C1 segment of cervical spinal cord (tissue), 14 donors: Measurements from ENCODE around the gene OR2A5.
"Not testable (repeated sequence)": the region's sequence is repeated elsewhere in the genome, so short reads cannot be mapped to it uniquely, and the experiment has no call there.

Experiments
- DNase-seq, 14 donors: peaks; one replicate each; lab custom pipeline; 2025; lab: John Stamatoyannopoulos, UW

OR2A5 gene

DNA sequence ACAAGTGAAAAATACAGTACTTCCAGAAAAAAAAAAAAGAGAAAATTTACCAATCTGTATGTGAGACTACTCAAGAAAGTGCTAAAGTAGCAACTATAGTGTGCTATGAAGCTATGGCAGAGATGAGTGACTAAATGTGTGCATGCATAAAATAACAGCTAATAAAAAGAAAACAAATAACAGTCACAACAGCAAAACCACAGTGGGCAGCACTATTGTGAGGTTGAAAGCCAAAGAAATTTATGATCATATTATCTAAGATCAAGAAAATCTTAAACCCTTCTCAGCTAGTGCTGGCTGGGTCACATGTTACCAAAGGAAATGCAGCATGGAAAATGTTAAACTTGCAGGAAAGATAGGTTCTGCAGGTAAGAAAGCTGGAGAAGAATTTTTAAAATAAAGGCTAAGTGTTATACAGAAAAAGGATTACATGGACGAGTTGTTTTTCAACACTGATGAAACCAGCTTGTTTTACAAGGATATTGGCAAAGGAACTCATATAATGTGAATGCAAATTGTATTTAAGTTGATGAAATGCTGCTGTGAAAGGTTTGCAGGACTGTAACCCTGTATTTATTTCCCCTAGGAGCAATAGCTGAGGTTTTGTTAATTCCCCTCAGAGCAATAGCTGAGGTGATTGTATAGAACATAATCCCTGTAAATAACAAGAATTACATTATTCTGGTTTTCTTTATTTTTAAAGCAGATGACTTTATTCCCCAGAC is 15.6 kb upstream of the OR2A5 start:
- DNase-seq = no peak

GRCh38 chr7:144035385-144035784 is 13.4 kb upstream of the OR2A5 start:
- no peak for DNase-seq

DNA sequence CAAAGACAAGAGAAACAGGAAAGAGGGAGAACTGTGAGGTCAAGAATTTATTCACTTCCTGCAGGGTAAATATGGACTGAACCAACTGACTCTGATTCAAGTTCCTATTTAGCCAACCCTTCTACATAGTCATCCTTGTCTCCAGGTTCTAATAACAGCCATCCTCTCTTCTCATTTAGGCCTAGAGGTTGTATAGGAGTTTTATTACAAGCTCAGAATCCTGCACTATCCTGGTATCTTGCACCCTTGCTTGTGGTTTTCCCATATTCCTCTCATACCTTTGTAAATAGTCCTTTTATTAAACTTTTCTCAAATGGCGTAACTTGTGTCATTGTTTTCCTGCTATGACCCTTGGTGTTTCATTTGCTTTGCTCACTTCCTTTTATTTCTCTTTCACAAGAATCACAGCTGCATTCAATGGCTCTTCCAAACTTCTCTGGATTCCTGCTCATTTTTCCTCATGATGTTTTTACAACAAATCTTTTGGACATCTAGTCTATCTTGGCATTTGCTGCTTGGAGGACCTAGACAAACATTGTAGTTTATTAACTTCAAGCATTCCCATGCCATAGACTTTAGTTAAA is 12.4 kb upstream of the OR2A5 start:
- no peak for DNase-seq

DNA sequence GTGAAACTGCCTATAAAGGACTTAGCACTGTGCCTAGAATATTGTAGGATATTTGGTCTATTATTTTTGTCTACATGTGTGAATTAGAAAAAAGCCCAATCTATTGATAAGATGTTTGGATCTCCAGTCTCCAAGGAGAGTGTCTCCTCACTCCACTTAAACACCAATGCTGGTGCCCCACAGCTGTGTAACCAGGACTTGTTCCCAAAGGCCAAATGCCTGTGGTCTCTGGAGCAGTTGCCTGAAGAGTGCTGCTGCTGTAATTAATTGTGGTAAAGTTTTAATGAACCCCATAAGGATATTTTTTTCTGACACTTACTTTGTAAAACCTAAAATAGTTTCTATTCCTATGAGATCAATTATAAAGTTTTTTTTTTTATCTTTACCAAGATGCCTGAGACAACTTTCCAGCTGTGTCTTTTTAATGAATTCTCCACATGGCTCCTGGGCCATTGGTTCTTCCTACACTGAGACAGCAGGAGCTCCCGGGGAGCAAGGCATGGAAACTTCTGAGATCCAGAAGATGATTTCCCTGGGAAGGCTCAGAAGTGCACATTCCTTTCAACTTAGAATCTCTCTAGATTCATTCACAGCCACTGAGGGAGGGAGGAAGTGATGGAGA is 11.2 kb upstream of the OR2A5 start:
- DNase-seq = no peak

GRCh38 chr7:144038887-144039286 is 9.9 kb upstream of the OR2A5 start:
- no peak for DNase-seq

DNA sequence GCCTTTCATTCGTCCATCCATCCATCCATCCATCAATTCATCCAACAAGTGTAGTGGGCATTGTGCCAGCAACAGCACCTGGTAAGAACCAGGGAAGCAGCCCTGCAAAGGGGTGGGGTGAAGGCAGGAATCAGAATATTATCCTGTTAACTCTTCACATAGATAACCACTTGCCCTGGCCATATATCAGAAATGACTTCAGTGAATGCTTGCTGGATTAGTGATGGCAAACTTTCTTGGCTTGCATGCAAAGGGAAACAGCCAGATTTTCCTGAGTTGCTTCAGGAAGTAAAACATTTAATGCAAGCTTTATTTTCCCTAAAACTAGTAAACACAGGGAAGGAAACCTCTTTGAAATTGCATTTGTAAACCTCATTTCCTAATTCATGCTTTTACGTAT is 743 bp downstream of the OR2A5 start:
- no peak for DNase-seq

DNA sequence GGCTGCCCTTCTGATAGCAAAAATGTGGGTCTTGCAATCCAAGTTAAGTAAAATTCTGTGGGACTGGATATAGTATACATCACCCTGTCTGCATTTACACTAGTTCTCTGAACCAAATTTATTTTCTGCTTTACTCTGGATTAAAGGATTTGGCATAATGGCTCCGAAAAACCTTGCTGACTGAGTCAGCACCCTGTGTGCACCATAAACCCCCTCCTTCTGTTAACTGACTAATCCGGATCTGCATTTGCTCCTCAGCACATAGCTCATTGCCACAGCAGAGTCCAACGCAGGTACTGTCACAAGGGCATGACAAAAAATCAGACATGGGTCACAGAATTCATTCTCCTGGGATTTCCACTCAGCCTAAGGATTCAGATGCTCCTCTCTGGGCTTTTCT is 1.3 kb downstream of the OR2A5 start:
- no peak for DNase-seq

- not testable (repeated sequence) for DNase-seq
Observed at GRCh38 chr7:144050884-144051283, 2.1 kb downstream of the OR2A5 start.

- no peak for DNase-seq
Observed at GRCh38 chr7:144057954-144058353, 9.2 kb downstream of the OR2A5 start.

- no peak for DNase-seq
Observed at GRCh38 chr7:144063710-144064109, 15.0 kb downstream of the OR2A5 start.

GRCh38 chr7:144069511-144069910 is 20.8 kb downstream of the OR2A5 start, which contains the start of gene OR2A25:
Gene OR2A25 (plus strand): TSS chr7:144069811. CDS start chr7:144074220, 4,409 bp downstream.
- no peak for DNase-seq

GRCh38 chr7:144069953-144070352 is 21.2 kb downstream of the OR2A5 start:
- no peak for DNase-seq

DNA sequence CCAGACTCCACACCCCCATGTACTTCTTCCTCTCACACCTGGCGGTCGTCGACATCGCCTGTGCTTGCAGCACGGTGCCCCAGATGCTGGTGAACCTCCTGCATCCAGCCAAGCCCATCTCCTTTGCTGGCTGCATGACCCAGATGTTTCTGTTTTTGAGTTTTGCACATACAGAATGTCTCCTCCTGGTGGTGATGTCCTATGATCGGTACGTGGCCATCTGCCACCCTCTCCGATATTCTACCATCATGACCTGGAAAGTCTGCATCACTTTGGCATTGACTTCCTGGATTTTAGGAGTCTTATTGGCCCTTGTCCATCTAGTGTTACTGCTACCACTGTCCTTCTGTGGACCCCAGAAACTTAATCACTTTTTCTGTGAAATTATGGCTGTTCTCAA is 25.6 kb downstream of the OR2A5 start:
- no peak for DNase-seq

- DNase-seq = no peak
Observed at GRCh38 chr7:144085978-144086377, 37.2 kb downstream of the OR2A5 start, which contains the start of gene OR2A12. Gene OR2A12 (plus strand): TSS chr7:144086278. CDS start chr7:144095108, 8,830 bp downstream.

- no peak for DNase-seq
Observed at GRCh38 chr7:144086730-144087129, 38.0 kb downstream of the OR2A5 start.

DNA sequence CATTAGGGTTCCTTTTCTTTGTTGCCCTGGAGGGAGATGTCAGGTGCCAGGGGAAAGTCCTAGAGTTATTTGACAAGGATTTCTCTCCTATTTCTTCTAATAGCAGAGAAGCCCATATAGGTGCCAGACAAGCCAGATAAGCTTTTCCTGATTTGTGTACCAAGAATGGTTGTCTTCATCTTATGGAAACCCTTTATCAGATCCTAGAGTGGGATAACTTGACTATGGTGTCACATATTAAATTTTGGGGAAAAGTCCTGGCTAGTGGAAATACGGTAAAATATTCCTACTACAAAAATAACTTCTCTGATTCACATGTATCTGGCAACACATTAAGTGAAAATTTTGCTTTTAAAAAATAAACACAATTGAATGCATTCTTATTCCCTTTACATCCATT is 38.5 kb downstream of the OR2A5 start:
- DNase-seq = no peak

DNA sequence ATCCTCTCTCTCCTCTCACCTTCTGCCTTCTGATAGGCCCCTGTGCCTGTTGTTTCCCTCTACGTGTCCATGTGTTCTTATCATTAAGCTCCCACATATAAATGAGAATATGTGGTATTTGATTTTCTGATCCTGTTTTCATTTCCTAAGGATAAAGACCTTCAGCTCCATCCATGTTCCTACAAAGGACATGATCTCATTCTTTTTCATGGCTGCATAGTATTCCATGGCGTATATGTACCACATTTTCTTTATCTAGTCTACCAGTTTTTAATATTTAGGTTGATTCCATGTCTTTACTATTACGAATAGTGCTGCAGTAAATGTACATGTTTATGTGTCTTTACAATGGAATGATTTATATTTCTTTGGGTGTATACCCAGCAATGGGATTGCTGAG is 41.9 kb downstream of the OR2A5 start:
- no peak for DNase-seq

DNA sequence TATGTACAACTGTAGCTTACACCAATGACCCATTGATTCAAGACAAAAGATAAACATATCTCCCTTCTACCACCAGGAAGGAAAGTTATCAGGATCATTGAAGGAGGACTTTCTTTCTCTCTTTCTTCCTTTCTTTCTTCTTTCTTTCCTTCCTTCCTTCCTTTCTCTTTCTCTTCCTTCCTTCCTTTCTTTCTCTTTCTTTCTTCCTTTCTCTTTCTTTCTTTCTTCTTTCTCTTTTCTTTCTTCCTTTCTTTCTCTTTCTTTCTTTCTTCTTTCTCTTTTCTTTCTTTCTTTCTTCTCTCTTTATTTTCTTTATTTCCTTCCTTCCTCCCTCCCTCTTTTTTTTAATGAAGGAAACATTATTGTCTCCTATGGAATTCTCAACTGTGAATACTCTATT is 50.0 kb downstream of the OR2A5 start:
- no peak for DNase-seq

DNA sequence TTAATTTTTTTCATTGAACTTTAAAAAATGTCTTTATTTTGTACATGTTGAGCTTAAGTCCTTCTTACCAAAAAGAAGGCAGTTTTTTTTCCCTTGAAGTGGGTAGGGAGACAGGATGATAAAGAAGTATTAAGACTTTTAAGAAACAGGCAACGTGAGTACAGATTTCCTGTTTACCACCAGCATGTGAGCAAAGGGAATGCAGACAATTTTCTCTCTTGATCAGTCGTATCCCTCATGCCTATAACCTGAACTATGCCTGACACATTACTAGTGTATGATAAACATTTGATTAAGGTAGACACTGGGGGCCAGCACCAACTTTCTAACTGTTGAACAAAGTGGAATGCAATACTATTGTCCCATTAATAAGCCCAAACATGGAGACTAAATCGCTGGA is 51.9 kb downstream of the OR2A5 start:
- no peak for DNase-seq

DNA sequence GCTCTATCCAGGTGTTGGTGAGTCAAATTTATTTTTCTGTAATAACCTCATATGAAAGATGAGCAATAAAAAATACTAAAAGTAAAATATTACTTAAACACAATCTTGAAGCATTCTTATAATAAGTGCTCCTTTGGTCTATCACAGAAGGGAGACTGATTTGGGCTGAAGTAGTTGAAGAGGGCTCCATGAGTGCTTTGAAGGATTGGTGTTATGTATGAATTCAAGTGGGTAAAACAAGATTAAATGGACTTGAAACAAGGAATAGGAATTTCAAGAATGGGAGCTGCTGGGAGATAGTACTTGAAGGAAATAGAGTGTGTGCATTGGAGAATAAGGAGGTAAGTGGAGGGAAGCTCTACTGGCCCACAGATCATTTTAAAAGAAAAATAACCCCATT is 53.3 kb downstream of the OR2A5 start:
- no peak for DNase-seq

DNA sequence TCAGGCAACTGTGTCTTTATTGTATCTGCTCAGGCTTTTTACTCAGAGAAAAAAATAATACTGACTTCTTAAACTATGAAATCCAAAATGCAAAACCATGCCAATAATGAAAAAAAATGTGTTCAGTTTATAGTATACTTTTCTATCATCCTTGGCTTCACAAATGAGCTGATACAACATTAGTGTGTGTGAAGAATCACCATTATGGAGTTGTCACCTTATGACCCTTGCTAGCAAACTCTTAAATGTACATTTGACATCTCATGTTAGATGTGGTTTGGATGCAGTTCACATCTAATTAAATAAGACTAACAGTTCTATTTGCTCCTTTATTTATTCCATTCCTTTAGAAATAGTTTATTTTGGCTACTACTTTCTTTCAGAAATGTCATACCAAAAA is 56.5 kb downstream of the OR2A5 start:
- DNase-seq = no peak
